ENCODE results near the gene AMIGO1. TPM values are rescaled to one million over a fixed set of nuclear protein-coding genes. Genes with fewer than 3 reads are reported as not detected.

The AMIGO1 gene
- total RNA-seq, 1 experiment from 2014 or later, result 1.5 TPM

- Histone ChIP-seq H3K4me3 (ENCODE audit: low read depth, low read length) (no peak overlapping the region), H3K9me3 (no peaks in the 10 kb centered on the region), H3K4me1 (no peaks in the 10 kb centered on the region), H3K36me3 (ENCODE audit: control insufficient read depth, insufficient read depth, low read length) (no peaks in the 10 kb centered on the region), H3K27me3 (replicated peaks; ENCODE audit: control insufficient read depth, insufficient read depth, low read length) (no peaks in the 10 kb centered on the region)
- H3K4me3 Mint-ChIP-seq (ENCODE audit: unreplicated experiment), result no peak overlapping the region
- H3K36me3 Mint-ChIP-seq (ENCODE audit: insufficient read depth, unreplicated experiment), result no peaks in the 10 kb centered on the region
- intact Hi-C loops (cut with micrococcal nuclease; ENCODE audit: unreplicated experiment), result no loop called here
- no peak overlapping the region for H3K27ac Mint-ChIP-seq (ENCODE audit: unreplicated experiment)
- no peak for DNase-seq
- no peaks in the 10 kb centered on the region for H3K4me1 Mint-ChIP-seq (ENCODE audit: low read depth, unreplicated experiment)
- ChIA-PET CTCF (no interaction called here), POLR2A (no interaction called here)
- H3K27me3 Mint-ChIP-seq (ENCODE audit: insufficient read depth, unreplicated experiment), result peaks cover 16% of the 10 kb centered on the region
- H3K9me3 Mint-ChIP-seq (ENCODE audit: unreplicated experiment), result no peaks in the 10 kb centered on the region
- no peak for TF ChIP-seq CTCF (IDR thresholded peaks at IDR 0.05; ENCODE audit: insufficient read depth in 1 of 2, low read depth in 1 of 2, low read length in 1 of 2, severe bottlenecking in 1 of 2, unreplicated experiment in 1 of 2)
- no TSS peak for BruUV-seq (replicated peaks)
Measured at GRCh38 chr1:109521002-109521951, 11.8 kb upstream of the AMIGO1 start.

GRCh38 chr1:109517337-109517736 lies 7.8 kb upstream of the AMIGO1 start:
- ChIA-PET POLR2A (no interaction called here), CTCF (no interaction called here)
- Mint-ChIP-seq H3K36me3 (ENCODE audit: insufficient read depth, unreplicated experiment) (no peaks in the 10 kb centered on the region), H3K9me3 (ENCODE audit: unreplicated experiment) (no peaks in the 10 kb centered on the region), H3K4me3 (ENCODE audit: unreplicated experiment) (no peak overlapping the region), H3K4me1 (ENCODE audit: low read depth, unreplicated experiment) (no peaks in the 10 kb centered on the region), H3K27me3 (ENCODE audit: insufficient read depth, unreplicated experiment) (peaks cover 2% of the 10 kb centered on the region), H3K27ac (ENCODE audit: unreplicated experiment) (no peak overlapping the region)
- DNase-seq, result no peak
- Histone ChIP-seq H3K27me3 (replicated peaks; ENCODE audit: control insufficient read depth, insufficient read depth, low read length) (no peaks in the 10 kb centered on the region), H3K36me3 (ENCODE audit: control insufficient read depth, insufficient read depth, low read length) (no peaks in the 10 kb centered on the region), H3K4me1 (no peaks in the 10 kb centered on the region), H3K4me3 (ENCODE audit: low read depth, low read length) (no peak overlapping the region), H3K9me3 (no peaks in the 10 kb centered on the region)
- BruUV-seq (replicated peaks), result no TSS peak
- no peak for TF ChIP-seq CTCF (IDR thresholded peaks at IDR 0.05; ENCODE audit: insufficient read depth in 1 of 2, low read depth in 1 of 2, low read length in 1 of 2, severe bottlenecking in 1 of 2, unreplicated experiment in 1 of 2)
- intact Hi-C loops (cut with micrococcal nuclease; ENCODE audit: unreplicated experiment), result no loop called here

- CTCF ChIA-PET, result interaction anchor here (0.9 kb wide), 1 partner anchor 23 kb away, joined by 3 read pairs; the partner anchor contains the start of gene CYB561D1
- no peaks in the 10 kb centered on the region for H3K27me3 Mint-ChIP-seq (ENCODE audit: insufficient read depth, unreplicated experiment)
Measured at GRCh38 chr1:109516872-109517271, 7.3 kb upstream of the AMIGO1 start.

More at GRCh38 chr1:109516872-109517271, 7.3 kb upstream of the AMIGO1 start:
- Mint-ChIP-seq H3K4me1 (ENCODE audit: low read depth, unreplicated experiment) (no peaks in the 10 kb centered on the region), H3K4me3 (ENCODE audit: unreplicated experiment) (no peak overlapping the region), H3K9me3 (ENCODE audit: unreplicated experiment) (no peaks in the 10 kb centered on the region), H3K27ac (ENCODE audit: unreplicated experiment) (no peak overlapping the region), H3K36me3 (ENCODE audit: insufficient read depth, unreplicated experiment) (no peaks in the 10 kb centered on the region)
- no peaks in the 10 kb centered on the region for H3K27me3 ChIP-seq (replicated peaks; ENCODE audit: control insufficient read depth, insufficient read depth, low read length)
- intact Hi-C loops (cut with micrococcal nuclease; ENCODE audit: unreplicated experiment), result no loop called here
- TF ChIP-seq CTCF (IDR thresholded peaks at IDR 0.05; ENCODE audit: insufficient read depth in 1 of 2, low read depth in 1 of 2, low read length in 1 of 2, severe bottlenecking in 1 of 2, unreplicated experiment in 1 of 2), result no peak
- no peaks in the 10 kb centered on the region for H3K36me3 ChIP-seq (ENCODE audit: control insufficient read depth, insufficient read depth, low read length)
- no peak overlapping the region for H3K4me3 ChIP-seq (ENCODE audit: low read depth, low read length)
- no peaks in the 10 kb centered on the region for H3K9me3 ChIP-seq
- POLR2A ChIA-PET, result no interaction called here
- DNase-seq, result no peak
- no TSS peak for BruUV-seq (replicated peaks)
- H3K4me1 ChIP-seq, result no peaks in the 10 kb centered on the region

Data from Caco-2 (cell line).